ENCODE data around the gene OR1L6.

GRCh38 chr9:122754825-122755224 lies 12.7 kb downstream of the OR1L6 start:
- TF ChIP-seq CTCF (IDR thresholded peaks at IDR 0.05) (no peak), EZH2phosphoT487 (IDR thresholded peaks at IDR 0.05) (no peak)

Data from neural progenitor cell (in vitro differentiated cells).